GM23248 (cell line): ENCODE measurements around the gene ADAMTS5. TPM values are rescaled to one million over a fixed set of nuclear protein-coding genes. Genes with fewer than 3 reads are reported as not detected.
A peak's percentile ranks its signal among the peaks of the same experiment; 100 is the strongest.

Source experiments
- DNase-seq: peaks from one replicate; pipeline ENCODE4 v3.0.0-alpha.2; 2015
- H2AFZ ChIP-seq: fragments of 200-600 bp; sonication (generic); 2 replicates; pipeline ENCODE4 v1.6.1; 2016; ENCODE audit warnings: antibody characterized with exemption
- H3F3A ChIP-seq: fragments of 200-600 bp; sonication (generic); 2 replicates; pipeline ENCODE4 v1.6.1; 2016; ENCODE audit warnings: mild to moderate bottlenecking, antibody characterized with exemption, mixed run types; ENCODE audit not compliant: insufficient read depth
- H3K27ac ChIP-seq: fragments of 200-600 bp; sonication (generic); 2 replicates; pipeline ENCODE4 v1.5.1; 2016; ENCODE audit warnings: mild to moderate bottlenecking
- H3K27me3 ChIP-seq: fragments of 200-600 bp; sonication (generic); replicated peaks from 2 replicates; pipeline ENCODE4 v1.6.1; 2016; ENCODE audit warnings: mild to moderate bottlenecking; ENCODE audit not compliant: insufficient read depth
- H3K36me3 ChIP-seq: fragments of 200-600 bp; sonication (generic); 2 replicates; pipeline ENCODE4 v1.6.1; 2016; ENCODE audit warnings: low read depth, mild to moderate bottlenecking
- H3K4me1 ChIP-seq: fragments of 200-600 bp; sonication (generic); 2 replicates; pipeline ENCODE4 v1.6.1; 2016; ENCODE audit warnings: mild to moderate bottlenecking; ENCODE audit not compliant: insufficient read depth
- H3K4me2 ChIP-seq: fragments of 200-600 bp; sonication (generic); one replicate; pipeline ENCODE4 v1.6.1; 2016; ENCODE audit warnings: mild to moderate bottlenecking; ENCODE audit not compliant: unreplicated experiment
- H3K4me3 ChIP-seq: fragments of 200-600 bp; sonication (generic); 2 replicates; pipeline ENCODE4 v1.5.1; 2016; ENCODE audit warnings: mild to moderate bottlenecking
- H3K79me2 ChIP-seq: fragments of 200-600 bp; sonication (generic); 2 replicates; pipeline ENCODE4 v1.6.1; 2016; ENCODE audit warnings: mild to moderate bottlenecking; ENCODE audit not compliant: insufficient read depth
- H3K9ac ChIP-seq: fragments of 200-600 bp; sonication (generic); 2 replicates; pipeline ENCODE4 v1.6.1; 2016; ENCODE audit warnings: mild to moderate bottlenecking
- H3K9me2 ChIP-seq: fragments of 200-600 bp; sonication (generic); 2 replicates; pipeline ENCODE4 v1.6.1; 2016; ENCODE audit warnings: mixed run types, mild to moderate bottlenecking, moderate library complexity; ENCODE audit not compliant: insufficient read depth
- H3K9me3 ChIP-seq: fragments of 200-600 bp; sonication (generic); one replicate; pipeline ENCODE4 v1.6.1; 2017; ENCODE audit warnings: low read depth
- H4K20me1 ChIP-seq: fragments of 200-600 bp; sonication (generic); 2 replicates; pipeline ENCODE4 v1.6.0; 2016; ENCODE audit not compliant: insufficient read depth
- EZH2 ChIP-seq: fragments of 200-600 bp; sonication (generic); IDR thresholded peaks from 2 replicates; pipeline ENCODE4 v1.6.1; 2018; ENCODE audit warnings: antibody characterized with exemption, mild to moderate bottlenecking; ENCODE audit not compliant: insufficient read depth, poor library complexity, severe bottlenecking
- EZH2phosphoT487 ChIP-seq: fragments of 200-600 bp; sonication (generic); IDR thresholded peaks from 2 replicates; pipeline ENCODE4 v1.6.1; 2018; ENCODE audit warnings: antibody characterized with exemption, moderate library complexity, mild to moderate bottlenecking, low read depth; ENCODE audit not compliant: insufficient read depth
- WGBS, 2 experiments: methylation state at CpG; one replicate each; pipeline ENCODE4 v1.1.6; 2015 to 2017; ENCODE audit warnings: low lambda C conversion rate in 2 of 2, low coverage in 1 of 2; ENCODE audit errors: missing lambda C conversion rate in 2 of 2; 5-methylcytosine and 5-hydroxymethylcytosine counted together
- in situ Hi-C: fragments of 300-500 bp; cut with MboI; formaldehyde crosslinking; loops from 2 replicates; pipeline ENCODE4 v1.15.0; 2020
- polyA plus RNA-seq: library from polyadenylated mRNA; unstranded; fragments of >200 nt; fragmentation: Nextera tagmentation; extraction: Ambion mirVana; gene quantifications from 2 replicates; pipeline ENCODE4 v1.2.1, GENCODE V29; 2016
- total RNA-seq: library from RNA; depleted of rRNA; stranded (reverse); fragments of >200 nt; shearing (Covaris generic); gene quantifications from 2 replicates; pipeline ENCODE4 v1.2.3, GENCODE V29; 2014

The ADAMTS5 gene
- total and polyA plus RNA-seq, 2 experiments from 2014 or later, result 6.5 to 9.6 TPM

DNA sequence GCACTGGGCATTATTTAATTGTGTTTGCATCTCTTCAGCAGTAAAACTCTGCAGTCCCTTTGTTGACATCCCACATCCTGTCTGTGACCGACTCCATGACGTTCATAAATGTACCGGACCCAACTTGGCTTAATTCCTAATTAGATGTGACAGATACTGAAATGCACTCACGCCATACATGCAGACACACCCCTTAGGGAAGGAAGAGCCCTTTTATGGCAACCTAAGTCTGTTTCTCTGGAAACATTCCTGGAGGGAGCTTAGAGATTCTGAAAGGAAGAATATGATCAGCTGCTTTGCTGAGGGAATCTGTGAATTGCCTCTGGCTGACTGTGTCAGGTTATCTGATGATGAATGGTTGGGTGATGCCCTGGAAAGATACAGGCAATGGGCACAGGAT lies 33.4 kb downstream of the ADAMTS5 start:
- H3K36me3 ChIP-seq, result peaks cover 27% of the 10 kb centered on the region
- no peak overlapping the region for H3K4me2 ChIP-seq
- H2AFZ ChIP-seq, result no peak overlapping the region
- WGBS, 2 experiments, result 61 to 67% methylated on average over 4 of the region's 4 CpGs
- H3K79me2 ChIP-seq, result no peaks in the 10 kb centered on the region
- H3K9me2 ChIP-seq, result no peaks in the 10 kb centered on the region
- no peak for TF ChIP-seq EZH2
- TF ChIP-seq EZH2phosphoT487, result no peak
- no peak overlapping the region for H3K4me3 ChIP-seq
- no peak for DNase-seq
- no peaks in the 10 kb centered on the region for H3K4me1 ChIP-seq
- in situ Hi-C loops, result no loop called here
- H3F3A ChIP-seq, result peaks cover under 1% of the 10 kb centered on the region; the same call in 1 of the 2 replicates
- no peaks in the 10 kb centered on the region for H4K20me1 ChIP-seq
- no peaks in the 10 kb centered on the region for H3K27me3 ChIP-seq
- H3K9ac ChIP-seq, result no peak overlapping the region
- H3K27ac ChIP-seq, result no peak overlapping the region
- no peaks in the 10 kb centered on the region for H3K9me3 ChIP-seq

DNA sequence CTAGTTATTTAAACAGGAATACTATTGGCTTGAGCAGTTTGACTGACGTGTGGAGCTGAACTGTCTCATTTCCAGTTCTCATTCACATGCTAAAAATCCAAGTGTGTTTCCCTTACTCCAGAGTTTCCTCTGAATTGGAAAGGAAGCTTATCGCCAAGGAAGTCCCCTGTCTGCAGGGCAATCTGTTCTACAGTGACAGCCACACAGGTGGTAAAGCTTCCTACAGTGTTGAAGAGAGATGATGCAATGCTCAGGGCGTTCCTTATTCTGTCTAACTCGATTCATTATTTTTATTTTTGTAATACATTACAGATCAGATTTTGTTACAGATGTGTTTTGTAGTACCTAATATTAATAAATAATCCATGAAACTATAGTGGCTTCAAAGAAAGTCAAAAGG lies 41.3 kb downstream of the ADAMTS5 start:
- no peak overlapping the region for H3K9ac ChIP-seq
- H3K4me3 ChIP-seq, result no peak overlapping the region
- no peak overlapping the region for H3K27ac ChIP-seq
- no peaks in the 10 kb centered on the region for H3K79me2 ChIP-seq
- H3K4me1 ChIP-seq, result 0 out of 2 replicates have a peak, but pooled peaks cover 4% of the 10 kb centered on the region
- H3F3A ChIP-seq, result no peaks in the 10 kb centered on the region
- H2AFZ ChIP-seq, result no peak overlapping the region
- H4K20me1 ChIP-seq, result no peaks in the 10 kb centered on the region
- H3K9me2 ChIP-seq, result no peaks in the 10 kb centered on the region
- H3K4me2 ChIP-seq, result no peak overlapping the region
- peaks cover 26% of the 10 kb centered on the region for H3K36me3 ChIP-seq
- TF ChIP-seq EZH2phosphoT487, result no peak
- TF ChIP-seq EZH2, result no peak
- in situ Hi-C loops, result no loop called here
- WGBS, 2 experiments, result 81 to 82% methylated on average over 4 of the region's 4 CpGs
- no peak for DNase-seq
- no peaks in the 10 kb centered on the region for H3K9me3 ChIP-seq
- no peaks in the 10 kb centered on the region for H3K27me3 ChIP-seq

- in situ Hi-C loops, result no loop called here
- no peak overlapping the region for H3K4me3 ChIP-seq
- H3K36me3 ChIP-seq, result peaks cover 23% of the 10 kb centered on the region
- H3K27me3 ChIP-seq, result no peaks in the 10 kb centered on the region
- H3K9me2 ChIP-seq, result no peaks in the 10 kb centered on the region
- H4K20me1 ChIP-seq, result no peaks in the 10 kb centered on the region
- no peaks in the 10 kb centered on the region for H3K79me2 ChIP-seq
- TF ChIP-seq EZH2phosphoT487 (no peak), EZH2 (no peak)
- DNase-seq, result no peak
- H3K9ac ChIP-seq, result no peak overlapping the region
- peaks cover 8% of the 10 kb centered on the region for H3K4me1 ChIP-seq
- 35 to 43% methylated on average over 2 of the region's 2 CpGs for WGBS, 2 experiments
- H3K9me3 ChIP-seq, result no peaks in the 10 kb centered on the region
- H3K4me2 ChIP-seq, result no peak overlapping the region
- H2AFZ ChIP-seq, result no peak overlapping the region
- peaks cover 2% of the 10 kb centered on the region; the same call in 1 of the 2 replicates for H3F3A ChIP-seq
- H3K27ac ChIP-seq, result no peak overlapping the region
These were observed 41.8 kb downstream of the ADAMTS5 start for GRCh38 chr21:26925122-26925521.

DNA sequence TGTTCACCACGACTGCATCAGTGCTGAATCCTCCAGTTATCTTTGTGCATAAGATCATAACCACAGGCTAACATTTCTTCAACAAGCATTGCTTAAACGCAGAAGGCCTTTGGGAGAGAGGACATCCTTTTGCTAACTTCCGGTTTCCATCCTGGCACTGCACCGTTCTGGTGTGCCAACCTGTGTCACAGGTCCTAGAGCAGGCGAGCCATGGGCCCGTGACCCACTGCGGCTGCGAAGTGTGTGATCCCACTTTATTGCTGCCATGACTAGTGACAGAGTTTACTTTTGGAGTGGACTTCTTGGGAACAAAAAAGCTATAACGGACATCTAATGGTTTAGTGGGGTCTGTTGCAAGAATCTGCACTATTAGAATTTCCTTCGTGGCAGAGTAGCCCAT lies 42.9 kb downstream of the ADAMTS5 start:
- Histone ChIP-seq H3K9me3 (no peaks in the 10 kb centered on the region), H3K9me2 (no peaks in the 10 kb centered on the region), H3F3A (peaks cover 12% of the 10 kb centered on the region; the same call in 1 of the 2 replicates), H3K9ac (no peak overlapping the region), H4K20me1 (no peaks in the 10 kb centered on the region), H3K79me2 (no peaks in the 10 kb centered on the region), H3K36me3 (peaks cover 16% of the 10 kb centered on the region), H3K27me3 (no peaks in the 10 kb centered on the region), H3K4me3 (no peak overlapping the region), H3K4me1 (peaks cover 17% of the 10 kb centered on the region), H3K4me2 (no peak overlapping the region), H3K27ac (no peak overlapping the region), H2AFZ (no peak overlapping the region)
- no peak for DNase-seq
- WGBS, 2 experiments, result 96% methylated on average over 10 of the region's 10 CpGs
- in situ Hi-C loops, result no loop called here
- TF ChIP-seq EZH2, result no peak
- no peak for TF ChIP-seq EZH2phosphoT487

- Histone ChIP-seq H3K36me3 (peaks cover 16% of the 10 kb centered on the region), H3K27ac (no peak overlapping the region), H3K9ac (no peak overlapping the region), H3K79me2 (no peaks in the 10 kb centered on the region), H3K4me3 (no peak overlapping the region), H3K27me3 (no peaks in the 10 kb centered on the region), H3K9me2 (no peaks in the 10 kb centered on the region), H3K4me1 (peaks cover 29% of the 10 kb centered on the region), H3K9me3 (no peaks in the 10 kb centered on the region), H3K4me2 (no peak overlapping the region), H4K20me1 (no peaks in the 10 kb centered on the region), H2AFZ (no peak overlapping the region), H3F3A (peaks cover 23% of the 10 kb centered on the region; the same call in 1 of the 2 replicates)
- DNase-seq, result peak; percentile 67
- TF ChIP-seq EZH2phosphoT487 (no peak), EZH2 (no peak)
- in situ Hi-C loops, result no loop called here
These were observed 46.8 kb downstream of the ADAMTS5 start for GRCh38 chr21:26920055-26920454.
